Sigmoid colon (tissue), 7 donors: ENCODE results near the gene TDRD9. TPM values are rescaled to one million over a fixed set of nuclear protein-coding genes. Genes with fewer than 3 reads are reported as not detected.

Experiments
- DNase-seq: peaks from one replicate; pipeline ENCODE4 v3.0.0-alpha.2; 2019
- H3K27ac ChIP-seq, 4 donors: fragments of 200-600 bp; sonication (generic); one replicate each; pipeline ENCODE4 v1.5.1; 2016 to 2019; ENCODE audit warnings: mild to moderate bottlenecking in 1 of 4
- H3K27me3 ChIP-seq, 3 donors: fragments of 200-600 bp; sonication (generic); one replicate each; pipeline ENCODE4 v1.5.1; 2019; ENCODE audit warnings: mild to moderate bottlenecking in 1 of 3
- H3K36me3 ChIP-seq, 4 donors: fragments of 200-600 bp; sonication (generic); one replicate each; pipeline ENCODE4 v1.5.1; 2016 to 2019
- H3K4me1 ChIP-seq, 4 donors: fragments of 200-600 bp; sonication (generic); one replicate each; pipeline ENCODE4 v1.5.1; 2017 to 2019
- H3K4me3 ChIP-seq, 4 donors: fragments of 200-600 bp; sonication (generic); one replicate each; pipeline ENCODE4 v1.5.1; 2017 to 2019; ENCODE audit warnings: mild to moderate bottlenecking in 2 of 4, moderate library complexity in 1 of 4
- H3K9me3 ChIP-seq, 4 donors: fragments of 200-600 bp in 3 of 4; sonication (generic) in 3 of 4; one replicate each; pipeline versions ENCODE4 v1.5.1 to v1.6.1; 2013 to 2019
- CTCF ChIP-seq, 4 experiments: fragments of 450-650 bp in 3 of 4; fragments of 200-600 bp in 1 of 4; IDR thresholded peaks; one replicate each; pipeline ENCODE4 v1.5.1; 2016 to 2019; ENCODE audit warnings: antibody characterized with exemption in 4 of 4, mild to moderate bottlenecking in 3 of 4, moderate library complexity in 2 of 4
- EP300 ChIP-seq, 4 donors: sonication (generic); formaldehyde crosslinking; IDR thresholded peaks; one replicate each; pipeline ENCODE4 v1.6.1; 2017; ENCODE audit warnings: antibody characterized with exemption in 4 of 4
- POLR2A ChIP-seq, 2 donors: fragments of 450-650 bp; IDR thresholded peaks; one replicate each; pipeline ENCODE4 v1.6.1; 2016; ENCODE audit warnings: antibody characterized with exemption in 2 of 2, mild to moderate bottlenecking in 2 of 2, moderate library complexity in 2 of 2
- POLR2AphosphoS5 ChIP-seq, 4 donors: sonication (generic); formaldehyde crosslinking; IDR thresholded peaks; one replicate each; pipeline ENCODE4 v1.6.1; 2017; ENCODE audit warnings: antibody characterized with exemption in 4 of 4
- WGBS, 2 donors: extraction: QIAGEN DNeasy Blood & Tissue Kit; methylation state at CpG; one replicate each; pipeline ENCODE4 v1.1.7; 2013; 5-methylcytosine and 5-hydroxymethylcytosine counted together
- intact Hi-C: fragments of 100-400 bp; cut with DNase I; formaldehyde crosslinking; loops from one replicate; pipeline ENCODE4 v1.15.1; 2023
- polyA plus RNA-seq, 3 donors: library from polyadenylated mRNA; stranded (reverse); fragments of 200-250 nt; gene quantifications; one replicate each; pipeline ENCODE4 v1.2.3, GENCODE V29; 2013
- total RNA-seq, 4 donors: library from RNA; depleted of rRNA; stranded (reverse); fragments of >200 nt; gene quantifications; one replicate each; pipeline ENCODE4 v1.1.0, GENCODE V29; 2016
- donor health status: healthy with polysubstance abuse.
- donor health status: Bipolar disorder and iron deficiency.
- donor health status: healthy.

TDRD9 gene
- total and polyA plus RNA-seq, 7 donors = 0.58 to 4.6 (median 1.2) TPM

- peaks cover 0 to 21% (median 14%) of the 10 kb centered on the region in 3 donors for H3K27me3 ChIP-seq
- no peak for DNase-seq
- no peak overlapping the region for H3K27ac ChIP-seq
- 51 to 73% methylated on average over 18 of the region's 18 CpGs for WGBS, 2 donors
- intact Hi-C loops = no loop called here
- no peaks in the 10 kb centered on the region for H3K9me3 ChIP-seq
- no peak for TF ChIP-seq CTCF (IDR thresholded peaks at IDR 0.05)
- no peak for TF ChIP-seq EP300 (IDR thresholded peaks at IDR 0.05)
- no peak for TF ChIP-seq POLR2A (IDR thresholded peaks at IDR 0.05)
- no peak for TF ChIP-seq POLR2AphosphoS5 (IDR thresholded peaks at IDR 0.05)
- no peaks in the 10 kb centered on the region for H3K36me3 ChIP-seq
- no peak overlapping the region for H3K4me3 ChIP-seq
- H3K4me1 ChIP-seq = no peaks in the 10 kb centered on the region
Observed at GRCh38 chr14:104093366-104094055, 165.3 kb downstream of the TDRD9 start.

GRCh38 chr14:104094056-104094708, 165.9 kb downstream of the TDRD9 start:
- no peak overlapping the region for H3K4me3 ChIP-seq
- H3K27ac ChIP-seq = no peak overlapping the region
- H3K36me3 ChIP-seq = no peaks in the 10 kb centered on the region
- peaks cover 0 to 21% (median 14%) of the 10 kb centered on the region in 3 donors for H3K27me3 ChIP-seq
- TF ChIP-seq EP300 (IDR thresholded peaks at IDR 0.05) (no peak), CTCF (IDR thresholded peaks at IDR 0.05) (no peak), POLR2AphosphoS5 (IDR thresholded peaks at IDR 0.05) (no peak), POLR2A (IDR thresholded peaks at IDR 0.05) (no peak)
- DNase-seq = no peak
- WGBS, 2 donors = 33 to 57% methylated on average over 20 of the region's 20 CpGs
- intact Hi-C loops = no loop called here
- H3K9me3 ChIP-seq = no peaks in the 10 kb centered on the region
- H3K4me1 ChIP-seq = no peaks in the 10 kb centered on the region

- TF ChIP-seq CTCF (IDR thresholded peaks at IDR 0.05) = peak; percentile 4 to 84 (median 66)
- TF ChIP-seq EP300 (IDR thresholded peaks at IDR 0.05) = no peak
- no peak for TF ChIP-seq POLR2AphosphoS5 (IDR thresholded peaks at IDR 0.05)
- no peak for TF ChIP-seq POLR2A (IDR thresholded peaks at IDR 0.05)
- intact Hi-C loops = no loop called here
- peaks cover 0 to 21% (median 14%) of the 10 kb centered on the region in 3 donors for H3K27me3 ChIP-seq
Observed at GRCh38 chr14:104094709-104095425, 166.6 kb downstream of the TDRD9 start.

DNA sequence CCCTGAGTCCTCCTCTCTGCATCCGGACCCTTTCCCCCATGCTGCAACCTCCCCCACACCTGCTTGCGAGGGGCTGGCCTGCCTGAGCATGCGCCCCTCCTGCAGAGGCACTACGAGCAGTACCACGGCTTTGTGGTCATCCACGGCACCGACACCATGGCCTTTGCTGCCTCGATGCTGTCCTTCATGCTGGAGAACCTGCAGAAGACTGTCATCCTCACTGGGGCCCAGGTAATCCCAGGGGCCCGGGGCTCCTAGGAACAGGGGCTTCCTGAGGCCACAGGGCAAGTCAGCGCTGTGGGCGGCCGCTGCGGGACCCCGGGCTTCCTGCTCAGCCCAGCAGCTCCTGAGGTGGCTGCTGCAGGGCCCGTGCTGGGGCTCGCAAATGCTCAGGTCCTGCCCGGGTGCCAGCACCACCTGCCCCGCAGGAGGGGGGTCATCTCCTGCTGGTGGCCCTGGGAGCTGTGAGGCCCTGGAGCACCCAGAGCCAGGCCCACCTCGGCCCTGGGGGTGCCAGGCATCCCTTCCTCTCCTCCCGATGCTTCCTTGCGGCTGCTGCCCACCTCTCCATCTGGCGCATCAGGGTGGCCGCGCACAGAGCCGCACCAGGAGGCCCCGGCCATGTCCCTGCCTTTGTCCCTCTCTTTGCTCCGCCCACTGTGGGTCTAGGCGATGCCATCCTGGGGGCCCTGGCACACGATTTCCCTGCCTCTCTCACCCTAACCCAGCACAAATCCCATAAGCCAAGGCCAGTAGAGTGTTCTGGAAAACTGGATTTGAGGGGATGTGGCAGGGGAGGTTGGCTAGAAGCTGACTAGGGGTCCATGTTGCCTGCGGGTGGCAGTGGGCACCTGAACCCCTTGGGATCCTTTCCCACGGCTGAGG, 167.4 kb downstream of the TDRD9 start:
- intact Hi-C loops = no loop called here
- Histone ChIP-seq H3K27me3 (peaks cover 0 to 21% (median 14%) of the 10 kb centered on the region in 3 donors), H3K36me3 (no peaks in the 10 kb centered on the region), H3K4me1 (no peaks in the 10 kb centered on the region), H3K27ac (no peak overlapping the region), H3K9me3 (no peaks in the 10 kb centered on the region), H3K4me3 (no peak overlapping the region)
- no peak for TF ChIP-seq POLR2AphosphoS5 (IDR thresholded peaks at IDR 0.05)
- no peak for TF ChIP-seq POLR2A (IDR thresholded peaks at IDR 0.05)
- no peak for TF ChIP-seq CTCF (IDR thresholded peaks at IDR 0.05)
- TF ChIP-seq EP300 (IDR thresholded peaks at IDR 0.05) = no peak
- 88 to 89% methylated on average over 31 of the region's 31 CpGs for WGBS, 2 donors
- DNase-seq = no peak

More at GRCh38 chr14:104094709-104095425, 166.6 kb downstream of the TDRD9 start:
- no peak for DNase-seq
- Histone ChIP-seq H3K36me3 (no peaks in the 10 kb centered on the region), H3K9me3 (no peaks in the 10 kb centered on the region), H3K4me1 (no peaks in the 10 kb centered on the region), H3K27ac (no peak overlapping the region), H3K4me3 (no peak overlapping the region)
- whole genome bisulfite sequencing, 2 donors = 46 to 51% methylated on average over 35 of the region's 35 CpGs
